K562 (cell line): Measurements from ENCODE around the gene CTNNA3. TPM values are rescaled to one million over a fixed set of nuclear protein-coding genes. Genes with fewer than 3 reads are reported as not detected.

Source experiments
- MGA ChIP-seq: fragments of 450-650 bp; IDR thresholded peaks from 2 replicates; pipeline ENCODE4 v1.6.1; 2016; ENCODE audit warnings: mild to moderate bottlenecking, moderate library complexity
- ZNF143 ChIP-seq: sonication (generic); formaldehyde crosslinking; IDR thresholded peaks from 2 replicates; pipeline ENCODE4 v1.9.0; 2022; ENCODE audit warnings: mild to moderate bottlenecking, missing genetic modification reagents
- polyA plus RNA-seq, 8 experiments: library from polyadenylated mRNA; depleted of rRNA in 4 of 8; stranded (reverse) in 5 of 8; unstranded in 3 of 8; fragments of >200 nt; fragmentation: Nextera tagmentation in 2 of 8; fragmentation: Illumina TruSeq in 1 of 8; extraction: Ambion mirVana in 2 of 8; extraction: Trizol in 1 of 8; gene quantifications; 2 replicates each; pipeline versions ENCODE4 v1.2.1 to v1.2.3, GENCODE V29; 2011 to 2014; ENCODE audit warnings: inconsistent platforms in 1 of 8, missing spikeins in 1 of 8
- total RNA-seq, 7 experiments: library from RNA; depleted of rRNA in 6 of 7; stranded (reverse); fragments of >200 nt in 6 of 7; fragmentation: Illumina TruSeq in 2 of 7; extraction: Trizol in 2 of 7; gene quantifications; 2 replicates each; pipeline versions ENCODE4 v1.2.1 to v1.2.3, GENCODE V29; 2011 to 2021; ENCODE audit warnings: low replicate concordance in 1 of 7
- TF ChIP-seq, protein P1 (sequence below): sonication (generic); formaldehyde crosslinking; IDR thresholded peaks from 2 replicates; pipeline ENCODE4 v1.8.1; 2023; ENCODE audit warnings: mild to moderate bottlenecking, missing genetic modification reagents

The CTNNA3 gene
- total and polyA plus RNA-seq, 9 of the 15 experiments (the other 6 are each of a cell fraction or from before 2014, with no cell fraction given), result 0.04 TPM; not detected in 8

GRCh38 chr10:65903620-65904019, 1792.4 kb downstream of the CTNNA3 start (continued):
- no peak for TF ChIP-seq MGA
- TF ChIP-seq ZNF143, result no peak
- TF ChIP-seq, protein P1, sequence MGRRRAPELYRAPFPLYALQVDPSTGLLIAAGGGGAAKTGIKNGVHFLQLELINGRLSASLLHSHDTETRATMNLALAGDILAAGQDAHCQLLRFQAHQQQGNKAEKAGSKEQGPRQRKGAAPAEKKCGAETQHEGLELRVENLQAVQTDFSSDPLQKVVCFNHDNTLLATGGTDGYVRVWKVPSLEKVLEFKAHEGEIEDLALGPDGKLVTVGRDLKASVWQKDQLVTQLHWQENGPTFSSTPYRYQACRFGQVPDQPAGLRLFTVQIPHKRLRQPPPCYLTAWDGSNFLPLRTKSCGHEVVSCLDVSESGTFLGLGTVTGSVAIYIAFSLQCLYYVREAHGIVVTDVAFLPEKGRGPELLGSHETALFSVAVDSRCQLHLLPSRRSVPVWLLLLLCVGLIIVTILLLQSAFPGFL (CRISPR knock-in tag), result no peak
